Type B pancreatic cell (in vitro differentiated cells): Measurements from ENCODE around the gene KCNMB1. TPM values are rescaled to one million over a fixed set of nuclear protein-coding genes. Genes with fewer than 3 reads are reported as not detected.
A peak's percentile ranks its signal among the peaks of the same experiment; 100 is the strongest.

Source experiments
- DNase-seq: peaks from one replicate; pipeline ENCODE4 v3.0.0; 2021; ENCODE audit warnings: mixed read lengths; ENCODE audit not compliant: unreplicated experiment; ENCODE audit errors: extremely low spot score
- H3K27ac Mint-ChIP-seq: 2 replicates; pipeline ENCODE4 v1.8.0; 2021; ENCODE audit warnings: mild to moderate bottlenecking, mixed read lengths
- H3K27me3 Mint-ChIP-seq: 2 replicates; pipeline ENCODE4 v1.8.0; 2021; ENCODE audit warnings: mixed read lengths
- H3K36me3 Mint-ChIP-seq: 2 replicates; pipeline ENCODE4 v1.8.0; 2021; ENCODE audit warnings: mixed read lengths
- H3K4me1 Mint-ChIP-seq: one replicate; pipeline ENCODE4 v1.8.0; 2021; ENCODE audit warnings: mixed read lengths; ENCODE audit not compliant: unreplicated experiment
- H3K4me3 Mint-ChIP-seq: 2 replicates; pipeline ENCODE4 v1.8.0; 2021; ENCODE audit warnings: mild to moderate bottlenecking, mixed read lengths
- H3K9me3 Mint-ChIP-seq: 2 replicates; pipeline ENCODE4 v1.8.0; 2021; ENCODE audit warnings: mixed read lengths
- total RNA-seq: library from RNA; stranded (reverse); gene quantifications from 2 replicates; pipeline ENCODE4 v1.2.1, GENCODE V29; 2021; ENCODE audit warnings: low replicate concordance
- TF ChIP-seq, protein P1 (sequence below): fragments of 200-600 bp; sonication (generic); conservative IDR thresholded peaks from 2 replicates; pipeline ENCODE4 v1.5.0; 2021; ENCODE audit warnings: antibody characterized with exemption, mild to moderate bottlenecking

Gene KCNMB1
- total RNA-seq, 1 donor from 2014 or later = 0.34 TPM

DNA sequence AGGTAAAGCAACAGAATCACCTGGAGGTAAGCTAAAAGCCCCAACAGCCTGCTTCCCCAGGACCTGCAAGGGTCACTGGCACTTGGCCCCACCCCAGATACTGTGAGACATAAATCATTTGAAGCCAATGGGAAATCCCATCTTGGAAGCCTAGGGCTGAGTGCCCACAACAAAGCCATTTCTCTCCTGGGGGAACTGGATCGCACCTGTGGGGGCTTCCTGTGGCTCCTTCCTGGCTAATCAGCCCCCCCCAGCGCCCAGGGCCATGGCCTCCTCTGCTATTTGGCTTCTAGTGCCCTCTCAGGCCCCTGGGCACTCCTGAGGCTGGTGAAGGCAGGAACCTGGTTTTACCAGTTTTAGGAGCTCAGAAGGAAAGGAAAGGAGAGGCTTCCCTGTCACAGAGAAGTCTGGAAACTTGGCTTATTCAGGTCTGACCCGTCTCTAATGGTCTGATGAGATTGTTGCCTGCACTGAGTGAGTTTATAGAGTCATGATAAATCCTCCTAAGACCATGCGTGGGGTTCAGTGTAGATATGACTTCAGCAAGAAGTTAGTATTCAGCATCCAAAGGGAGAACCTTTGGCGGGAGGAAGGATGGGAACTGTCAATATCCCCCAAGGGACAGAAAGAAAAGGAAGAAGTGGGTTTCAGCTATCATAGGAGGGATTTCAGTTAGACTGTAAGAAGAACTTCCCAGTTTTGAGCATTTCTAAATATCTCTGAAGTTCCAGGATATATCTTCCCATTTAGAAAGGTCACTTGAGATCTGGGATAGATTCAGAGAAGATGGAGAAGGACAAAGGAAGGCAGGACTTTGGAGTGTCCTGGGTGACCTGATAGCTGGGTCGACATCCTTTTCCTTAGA is 1.2 kb downstream of the KCNMB1 start:
- H3K27ac Mint-ChIP-seq = peak overlapping the region; percentile 28

DNA sequence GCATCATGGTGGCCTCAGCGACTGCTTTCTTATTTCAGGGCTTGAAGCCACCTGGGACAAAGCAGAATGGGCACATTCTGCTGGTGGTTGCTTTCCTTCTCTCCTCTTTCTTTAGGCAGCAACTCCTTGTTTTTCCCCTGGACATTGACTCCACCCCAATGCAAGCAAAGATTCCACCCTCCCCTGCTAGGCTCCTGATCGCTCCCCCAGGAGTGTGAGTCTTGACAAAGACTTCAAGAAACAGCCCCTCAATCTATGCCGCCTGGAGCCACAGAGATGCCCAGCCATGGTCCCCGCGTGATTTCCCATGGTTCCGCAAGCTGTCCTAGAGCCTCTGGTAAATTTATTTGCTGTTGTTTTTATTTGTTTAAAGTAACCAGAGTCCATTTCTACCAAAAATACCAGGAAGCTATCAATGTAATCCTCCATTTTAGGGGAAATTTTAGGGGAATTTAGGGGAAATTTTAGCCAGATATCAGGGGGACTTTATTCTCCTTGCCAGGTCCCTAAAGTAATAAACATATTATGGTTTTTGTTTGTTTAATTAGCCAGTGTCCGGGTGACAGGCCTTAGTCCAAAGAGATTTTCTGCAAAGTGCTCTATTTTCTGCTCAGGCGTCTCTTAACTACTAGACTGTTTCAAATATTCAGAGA is 2.3 kb downstream of the KCNMB1 start:
- TF ChIP-seq, protein P1, sequence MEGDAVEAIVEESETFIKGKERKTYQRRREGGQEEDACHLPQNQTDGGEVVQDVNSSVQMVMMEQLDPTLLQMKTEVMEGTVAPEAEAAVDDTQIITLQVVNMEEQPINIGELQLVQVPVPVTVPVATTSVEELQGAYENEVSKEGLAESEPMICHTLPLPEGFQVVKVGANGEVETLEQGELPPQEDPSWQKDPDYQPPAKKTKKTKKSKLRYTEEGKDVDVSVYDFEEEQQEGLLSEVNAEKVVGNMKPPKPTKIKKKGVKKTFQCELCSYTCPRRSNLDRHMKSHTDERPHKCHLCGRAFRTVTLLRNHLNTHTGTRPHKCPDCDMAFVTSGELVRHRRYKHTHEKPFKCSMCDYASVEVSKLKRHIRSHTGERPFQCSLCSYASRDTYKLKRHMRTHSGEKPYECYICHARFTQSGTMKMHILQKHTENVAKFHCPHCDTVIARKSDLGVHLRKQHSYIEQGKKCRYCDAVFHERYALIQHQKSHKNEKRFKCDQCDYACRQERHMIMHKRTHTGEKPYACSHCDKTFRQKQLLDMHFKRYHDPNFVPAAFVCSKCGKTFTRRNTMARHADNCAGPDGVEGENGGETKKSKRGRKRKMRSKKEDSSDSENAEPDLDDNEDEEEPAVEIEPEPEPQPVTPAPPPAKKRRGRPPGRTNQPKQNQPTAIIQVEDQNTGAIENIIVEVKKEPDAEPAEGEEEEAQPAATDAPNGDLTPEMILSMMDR = no peak
- peaks cover 3% of the 10 kb centered on the region for H3K27me3 Mint-ChIP-seq
- peaks cover 28% of the 10 kb centered on the region for H3K4me1 Mint-ChIP-seq
- H3K27ac Mint-ChIP-seq = no peak overlapping the region
- H3K4me3 Mint-ChIP-seq = no peak overlapping the region
- H3K9me3 Mint-ChIP-seq = no peaks in the 10 kb centered on the region
- no peaks in the 10 kb centered on the region for H3K36me3 Mint-ChIP-seq
- DNase-seq = no peak

More for the DNA sequence above, 1.2 kb downstream of the KCNMB1 start:
- no peaks in the 10 kb centered on the region for H3K36me3 Mint-ChIP-seq
- H3K27me3 Mint-ChIP-seq = peaks cover under 1% of the 10 kb centered on the region
- peaks cover 28% of the 10 kb centered on the region for H3K4me1 Mint-ChIP-seq
- no peak for DNase-seq
- TF ChIP-seq, protein P1 = no peak
- peak overlapping the region; percentile 25 for H3K4me3 Mint-ChIP-seq
- no peaks in the 10 kb centered on the region for H3K9me3 Mint-ChIP-seq

DNA sequence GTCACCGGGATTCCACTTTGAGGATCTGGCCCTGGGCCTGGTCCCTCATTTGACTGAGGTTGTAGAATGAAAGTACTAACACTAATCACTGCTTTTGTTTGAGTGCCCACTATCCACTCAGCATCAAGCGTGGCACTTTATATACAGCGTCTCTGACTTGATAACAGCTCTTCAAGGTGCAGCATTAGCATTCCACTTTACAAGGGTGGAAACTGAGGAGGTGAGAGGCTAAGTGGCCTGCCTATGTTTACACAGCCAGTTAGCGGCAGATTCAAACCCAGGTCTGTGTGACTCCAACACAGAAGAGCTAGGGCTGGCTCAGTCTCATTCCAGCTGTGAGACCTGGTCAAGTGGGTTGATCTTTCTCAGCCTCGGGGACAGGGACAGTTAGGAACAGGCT is 5.9 kb downstream of the KCNMB1 start:
- H3K27ac Mint-ChIP-seq = no peak overlapping the region
- no peak overlapping the region for H3K4me3 Mint-ChIP-seq
- TF ChIP-seq, protein P1 = no peak
- DNase-seq = no peak
- H3K27me3 Mint-ChIP-seq = peaks cover 5% of the 10 kb centered on the region
- H3K9me3 Mint-ChIP-seq = no peaks in the 10 kb centered on the region
- no peaks in the 10 kb centered on the region for H3K36me3 Mint-ChIP-seq
- H3K4me1 Mint-ChIP-seq = peaks cover 17% of the 10 kb centered on the region

DNA sequence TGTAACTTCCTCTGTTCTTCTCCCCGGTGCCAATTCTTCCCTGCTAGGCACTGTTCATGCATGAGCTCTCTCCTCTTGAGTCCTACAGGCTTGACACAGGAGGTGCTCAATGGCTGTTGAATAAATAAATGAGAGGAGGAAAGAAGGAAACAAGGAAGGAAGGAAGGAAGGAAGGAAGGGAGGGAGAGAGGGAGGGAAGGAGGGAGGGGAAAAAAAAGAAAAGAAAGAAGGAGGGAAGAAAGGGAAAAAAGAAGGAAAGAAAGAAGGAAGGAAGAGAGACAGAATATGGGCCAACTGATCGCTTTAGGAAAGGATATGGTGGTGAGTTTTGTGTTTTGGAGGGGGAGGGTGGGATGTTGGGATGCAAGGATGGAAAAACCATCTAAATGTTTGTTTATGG is 6.4 kb downstream of the KCNMB1 start:
- DNase-seq = no peak
- Mint-ChIP-seq H3K27me3 (peaks cover 5% of the 10 kb centered on the region), H3K4me1 (peaks cover 14% of the 10 kb centered on the region), H3K36me3 (no peaks in the 10 kb centered on the region), H3K27ac (no peak overlapping the region), H3K4me3 (no peak overlapping the region), H3K9me3 (no peaks in the 10 kb centered on the region)
- TF ChIP-seq, protein P1 = no peak

DNA sequence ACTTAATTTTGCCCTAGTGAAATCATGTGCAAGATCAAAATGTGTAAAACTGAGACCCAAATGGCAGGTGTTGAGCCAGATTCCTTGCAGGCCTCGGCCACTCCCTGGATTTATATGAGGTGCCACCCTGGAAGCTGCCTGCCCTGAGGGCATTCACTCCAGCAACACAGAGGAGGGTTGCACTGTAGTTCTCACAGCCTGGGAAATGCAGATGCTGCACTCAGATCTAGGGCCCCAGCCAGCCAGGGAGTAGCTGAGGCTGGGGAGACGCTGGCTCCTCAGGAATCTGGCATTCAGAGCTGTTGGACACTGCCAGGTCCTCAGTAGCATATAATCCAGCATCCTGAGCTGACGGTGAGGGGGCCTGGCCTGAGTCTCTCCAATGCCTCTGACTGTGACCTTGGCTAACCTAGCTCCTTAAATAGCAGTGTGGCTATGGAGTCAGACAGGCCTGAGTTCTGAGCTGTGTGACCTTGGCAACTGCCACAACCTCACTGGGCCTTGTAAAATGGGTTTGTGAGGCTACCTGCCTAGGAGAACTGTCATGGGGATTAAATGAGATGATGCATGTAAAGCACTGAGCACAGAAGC is 8.7 kb downstream of the KCNMB1 start:
- peaks cover 7% of the 10 kb centered on the region for H3K9me3 Mint-ChIP-seq
- TF ChIP-seq, protein P1 = no peak

More for the DNA sequence above, 8.7 kb downstream of the KCNMB1 start:
- H3K27me3 Mint-ChIP-seq = peaks cover 5% of the 10 kb centered on the region
- no peaks in the 10 kb centered on the region for H3K4me1 Mint-ChIP-seq
- H3K27ac Mint-ChIP-seq = no peak overlapping the region
- no peaks in the 10 kb centered on the region for H3K36me3 Mint-ChIP-seq
- DNase-seq = no peak
- no peak overlapping the region for H3K4me3 Mint-ChIP-seq
